ENCODE measurements around the gene ULK4. TPM values are rescaled to one million over a fixed set of nuclear protein-coding genes. Genes with fewer than 3 reads are reported as not detected.

Gene ULK4
- total RNA-seq, 1 donor from 2014 or later: 10.2 TPM

GRCh38 chr3:41477399-41478014, 484.4 kb downstream of the ULK4 start:
- H3K27me3 Mint-ChIP-seq (ENCODE audit: unreplicated experiment): no peaks in the 10 kb centered on the region

GRCh38 chr3:41469083-41469482, 492.8 kb downstream of the ULK4 start:
- no peaks in the 10 kb centered on the region for H3K4me1 Mint-ChIP-seq (ENCODE audit: unreplicated experiment)
- H3K4me3 Mint-ChIP-seq (ENCODE audit: unreplicated experiment): no peak overlapping the region
- no peaks in the 10 kb centered on the region for H3K36me3 Mint-ChIP-seq (ENCODE audit: low read depth, unreplicated experiment)
- no peak for DNase-seq (ENCODE audit: low spot score)
- no peak for TF ChIP-seq CTCF (IDR thresholded peaks at IDR 0.05; ENCODE audit: unreplicated experiment)
- no peak overlapping the region for H3K27ac Mint-ChIP-seq (ENCODE audit: unreplicated experiment)
- peaks cover 12% of the 10 kb centered on the region for H3K9me3 Mint-ChIP-seq (ENCODE audit: unreplicated experiment)
- H3K27me3 Mint-ChIP-seq (ENCODE audit: unreplicated experiment): peaks cover 2% of the 10 kb centered on the region

More at GRCh38 chr3:41477399-41478014, 484.4 kb downstream of the ULK4 start:
- TF ChIP-seq CTCF (IDR thresholded peaks at IDR 0.05; ENCODE audit: unreplicated experiment): no peak
- no peak overlapping the region for H3K27ac Mint-ChIP-seq (ENCODE audit: unreplicated experiment)
- no peaks in the 10 kb centered on the region for H3K36me3 Mint-ChIP-seq (ENCODE audit: low read depth, unreplicated experiment)
- H3K4me3 Mint-ChIP-seq (ENCODE audit: unreplicated experiment): no peak overlapping the region
- DNase-seq (ENCODE audit: low spot score): no peak
- H3K4me1 Mint-ChIP-seq (ENCODE audit: unreplicated experiment): no peaks in the 10 kb centered on the region
- H3K9me3 Mint-ChIP-seq (ENCODE audit: unreplicated experiment): peaks cover 5% of the 10 kb centered on the region

GRCh38 chr3:41467481-41467880, 494.4 kb downstream of the ULK4 start:
- no peak overlapping the region for H3K27ac Mint-ChIP-seq (ENCODE audit: unreplicated experiment)
- no peak for DNase-seq (ENCODE audit: low spot score)
- TF ChIP-seq CTCF (IDR thresholded peaks at IDR 0.05; ENCODE audit: unreplicated experiment): no peak
- peaks cover 2% of the 10 kb centered on the region for H3K27me3 Mint-ChIP-seq (ENCODE audit: unreplicated experiment)
- no peaks in the 10 kb centered on the region for H3K36me3 Mint-ChIP-seq (ENCODE audit: low read depth, unreplicated experiment)
- H3K4me1 Mint-ChIP-seq (ENCODE audit: unreplicated experiment): no peaks in the 10 kb centered on the region
- H3K4me3 Mint-ChIP-seq (ENCODE audit: unreplicated experiment): no peak overlapping the region
- H3K9me3 Mint-ChIP-seq (ENCODE audit: unreplicated experiment): peaks cover 7% of the 10 kb centered on the region

- Mint-ChIP-seq H3K9me3 (ENCODE audit: unreplicated experiment) (peaks cover 4% of the 10 kb centered on the region), H3K27ac (ENCODE audit: unreplicated experiment) (no peak overlapping the region), H3K27me3 (ENCODE audit: unreplicated experiment) (peaks cover 2% of the 10 kb centered on the region), H3K4me3 (ENCODE audit: unreplicated experiment) (no peak overlapping the region), H3K36me3 (ENCODE audit: low read depth, unreplicated experiment) (no peaks in the 10 kb centered on the region), H3K4me1 (ENCODE audit: unreplicated experiment) (no peaks in the 10 kb centered on the region)
- no peak for DNase-seq (ENCODE audit: low spot score)
- no peak for TF ChIP-seq CTCF (IDR thresholded peaks at IDR 0.05; ENCODE audit: unreplicated experiment)
These were observed 497.0 kb downstream of the ULK4 start for GRCh38 chr3:41464858-41465257.

- no peak for TF ChIP-seq CTCF (IDR thresholded peaks at IDR 0.05; ENCODE audit: unreplicated experiment)
- Mint-ChIP-seq H3K4me1 (ENCODE audit: unreplicated experiment) (no peaks in the 10 kb centered on the region), H3K27ac (ENCODE audit: unreplicated experiment) (no peak overlapping the region), H3K27me3 (ENCODE audit: unreplicated experiment) (peaks cover 2% of the 10 kb centered on the region), H3K36me3 (ENCODE audit: low read depth, unreplicated experiment) (no peaks in the 10 kb centered on the region), H3K9me3 (ENCODE audit: unreplicated experiment) (no peaks in the 10 kb centered on the region), H3K4me3 (ENCODE audit: unreplicated experiment) (no peak overlapping the region)
- no peak for DNase-seq (ENCODE audit: low spot score)
These were observed 497.5 kb downstream of the ULK4 start for GRCh38 chr3:41464401-41464800.

All from endothelial cell (in vitro differentiated cells).